HG03280 (cell line): ENCODE measurements around the gene MTHFD2L.
"Not testable (repeated sequence)": the region's sequence is repeated elsewhere in the genome, so short reads cannot be mapped to it uniquely, and the experiment has no call there.

ENCODE experiments used
- ATAC-seq: cut with Tn5 transposase; IDR thresholded peaks from one replicate; pipeline ENCODE4 v1.9.1; 2021; ENCODE audit warnings: mild to moderate bottlenecking, moderate library complexity; ENCODE audit not compliant: unreplicated experiment

MTHFD2L gene

DNA sequence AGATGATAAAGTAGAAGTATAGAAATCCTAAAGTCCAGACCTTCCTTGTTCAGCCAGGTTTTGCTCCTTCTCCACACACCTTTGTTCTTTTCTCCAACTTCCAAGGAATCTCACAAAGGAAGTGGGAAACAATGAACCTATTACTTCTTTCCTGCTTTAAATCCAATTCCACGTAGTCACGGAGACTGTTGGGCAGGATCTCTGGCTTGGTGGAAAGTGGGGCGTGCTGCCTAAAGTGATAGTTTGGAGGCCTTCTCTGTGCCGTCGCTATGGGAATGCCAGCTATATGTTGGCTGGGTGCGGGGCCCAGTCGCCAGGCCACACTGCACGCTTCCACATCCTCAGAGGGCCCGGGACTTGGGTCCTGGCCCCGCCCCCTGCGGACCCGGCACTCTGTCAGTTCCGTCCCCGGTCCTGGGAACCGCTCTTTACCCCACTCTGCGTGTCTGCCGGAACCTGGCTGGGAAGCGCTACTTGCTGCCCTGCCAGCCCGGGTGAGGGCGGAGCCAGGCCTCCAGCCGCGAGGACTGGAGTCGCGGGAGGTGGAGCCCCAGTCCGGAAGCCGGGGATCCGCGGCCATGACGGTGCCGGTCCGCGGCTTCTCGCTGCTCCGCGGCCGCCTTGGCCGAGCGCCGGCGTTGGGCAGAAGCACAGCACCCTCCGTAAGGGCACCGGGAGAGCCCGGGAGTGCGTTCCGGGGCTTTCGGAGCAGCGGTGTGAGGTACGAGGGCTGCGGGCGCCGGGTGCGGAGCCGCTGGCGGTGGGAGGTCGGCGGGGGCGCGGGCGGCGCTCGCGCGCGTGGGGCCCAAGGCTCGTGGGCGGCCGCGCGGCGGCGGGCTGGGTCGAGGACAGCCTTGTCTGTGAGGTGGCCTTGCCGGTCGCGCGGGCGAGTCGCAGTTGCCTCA is at the start of gene MTHFD2L:
MTHFD2L (plus strand) TSS at position 558 of the 905 bp plus-strand sequence; CDS start at position 579, 21 bp downstream.
- ATAC-seq = peak; percentile 97

DNA sequence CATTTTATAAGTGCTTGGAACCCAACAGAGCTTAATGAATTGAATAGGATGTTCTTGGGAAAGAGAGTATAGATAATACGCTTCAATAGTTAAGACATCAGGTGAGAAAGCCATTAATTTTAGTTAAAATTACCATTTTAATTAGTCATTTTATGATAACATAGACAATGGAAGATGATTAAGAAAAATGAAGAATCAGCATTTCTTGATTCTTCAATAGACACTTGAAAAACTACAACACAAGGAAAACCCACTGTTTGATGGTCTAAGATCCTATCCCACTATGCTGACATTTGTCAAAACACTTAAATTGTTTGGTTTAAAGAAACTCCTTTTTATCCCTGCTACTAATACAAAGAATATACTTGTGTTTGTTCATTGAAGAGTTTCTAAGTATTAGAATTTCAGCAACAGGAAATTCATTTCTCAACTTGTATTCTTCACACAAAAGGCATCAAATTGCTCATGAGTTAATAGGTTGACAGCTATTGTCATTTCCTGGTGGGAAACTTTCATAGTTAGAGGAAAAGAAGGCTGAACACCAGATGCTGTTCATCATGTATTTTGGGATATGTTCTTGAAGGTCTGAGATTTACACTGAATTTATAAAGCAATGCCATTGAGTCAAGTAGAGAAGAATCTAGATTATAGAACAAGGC is 49.3 kb upstream of the MTHFD2L start:
- no peak for ATAC-seq

DNA sequence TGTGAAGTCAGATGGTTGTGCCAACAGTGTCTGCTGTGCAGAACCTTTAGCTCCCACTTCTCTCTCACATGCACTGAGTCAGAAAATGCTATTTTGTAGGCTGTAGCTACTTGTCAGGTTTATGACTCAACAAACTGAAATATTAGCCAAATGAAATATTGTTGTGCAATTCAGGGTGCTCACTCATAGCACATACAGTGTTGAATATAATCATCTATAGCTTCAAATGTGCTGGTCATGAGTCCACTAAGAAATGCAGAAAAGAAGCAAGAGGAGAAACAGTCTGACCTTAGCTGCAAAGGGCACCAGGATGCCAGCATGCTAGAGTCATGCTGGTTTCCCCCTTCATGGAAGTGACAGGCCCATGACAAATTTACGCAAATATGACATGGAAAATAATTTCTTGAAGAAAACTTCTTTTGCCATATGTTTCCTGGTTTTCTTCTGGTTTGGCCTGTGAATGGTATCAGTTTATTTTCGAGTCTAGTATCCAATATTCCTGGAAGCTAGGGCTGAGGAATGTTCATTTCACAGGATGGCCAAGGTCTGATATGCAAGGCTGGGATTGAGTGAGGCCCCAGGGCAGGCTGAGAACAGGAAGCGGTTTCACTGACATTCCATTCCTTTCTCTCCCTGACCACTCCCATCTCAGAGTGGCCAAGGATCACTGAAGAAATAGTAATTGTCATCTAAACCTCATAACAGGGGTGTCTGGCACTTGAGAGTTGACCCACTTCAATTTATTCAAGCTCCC is 48.6 kb upstream of the MTHFD2L start:
- ATAC-seq = no peak

DNA sequence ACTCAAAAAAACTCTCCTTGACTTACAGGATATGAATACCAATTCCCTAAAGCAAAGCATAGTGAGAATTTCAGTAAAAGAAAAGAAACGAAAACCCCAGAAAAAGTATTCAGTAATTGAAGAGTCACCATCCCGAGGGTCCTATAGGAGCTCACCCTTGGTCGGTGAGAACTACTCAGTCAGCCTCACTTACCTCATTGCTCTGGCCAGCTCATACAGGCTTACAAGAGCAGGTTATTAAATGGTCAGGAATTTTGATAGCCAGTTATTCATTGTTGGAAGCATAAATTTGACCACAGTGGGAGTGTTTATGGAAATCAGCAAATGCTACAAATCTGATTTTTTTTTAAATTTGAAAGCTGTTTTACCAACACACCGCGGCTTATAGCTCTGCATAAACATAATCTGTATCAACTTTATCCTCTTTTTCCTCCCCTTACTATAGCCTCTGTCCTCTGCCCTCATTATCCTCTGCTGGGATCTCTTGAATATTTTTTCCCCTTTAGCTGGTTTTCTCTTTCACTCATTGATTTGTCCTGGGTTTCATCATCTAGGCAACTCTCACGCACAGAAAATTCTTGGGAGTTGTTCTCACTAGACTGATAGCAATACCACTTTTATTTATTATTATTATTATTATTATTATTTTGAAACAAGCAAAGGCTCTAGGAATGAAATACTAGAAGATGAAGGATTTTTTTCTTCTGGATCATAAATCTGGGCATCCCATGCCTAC is 47.9 kb upstream of the MTHFD2L start:
- ATAC-seq = no peak

DNA sequence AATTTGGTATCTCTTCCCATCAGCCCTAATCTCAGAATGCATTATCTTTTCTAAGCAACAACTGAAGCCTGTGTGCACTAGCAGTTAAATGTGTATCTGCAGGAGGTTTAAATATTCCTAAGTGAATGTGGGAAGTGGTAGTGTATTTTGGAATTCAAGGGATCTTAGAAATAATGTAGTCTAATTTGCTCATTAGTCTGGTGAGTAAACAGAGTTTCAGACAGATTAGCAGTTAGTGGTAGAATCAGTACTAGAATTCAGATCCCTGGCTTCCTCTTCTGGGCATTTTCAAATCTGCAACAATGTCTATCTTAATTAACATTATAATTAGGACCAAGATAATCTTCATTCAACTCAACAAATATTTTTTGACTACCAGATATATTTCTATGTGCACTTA is 47.2 kb upstream of the MTHFD2L start:
- no peak for ATAC-seq

DNA sequence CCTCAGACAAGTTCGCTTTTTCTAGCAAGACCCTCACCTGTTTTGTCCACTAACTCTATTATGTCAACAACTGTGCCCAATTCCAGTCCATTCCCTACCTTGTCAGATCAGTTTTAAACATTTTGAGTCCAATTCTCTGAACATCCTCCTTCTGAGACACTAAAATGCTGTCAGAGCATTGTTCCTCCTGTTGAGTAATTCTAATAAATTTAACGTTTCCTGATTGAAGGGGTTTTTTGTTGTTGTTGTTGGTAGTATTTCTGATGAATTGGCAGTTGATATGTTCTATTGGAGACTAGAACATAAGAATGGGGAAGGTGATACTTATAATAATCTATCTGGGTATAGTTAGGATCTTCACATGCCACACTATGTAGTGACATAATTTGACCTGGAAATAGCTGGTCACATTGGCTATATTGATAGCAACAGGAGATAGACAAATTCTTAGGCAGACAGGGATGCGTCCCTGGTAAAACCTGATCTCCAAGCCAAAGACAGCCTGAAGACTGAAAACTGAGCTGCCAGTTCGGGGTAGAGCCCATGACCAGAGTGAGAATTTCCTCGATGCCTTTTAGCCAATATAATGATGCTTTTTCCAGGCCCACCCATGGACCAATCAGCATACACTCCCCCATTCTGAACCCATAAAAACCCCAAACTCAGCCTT is 46.5 kb upstream of the MTHFD2L start:
- ATAC-seq = no peak

DNA sequence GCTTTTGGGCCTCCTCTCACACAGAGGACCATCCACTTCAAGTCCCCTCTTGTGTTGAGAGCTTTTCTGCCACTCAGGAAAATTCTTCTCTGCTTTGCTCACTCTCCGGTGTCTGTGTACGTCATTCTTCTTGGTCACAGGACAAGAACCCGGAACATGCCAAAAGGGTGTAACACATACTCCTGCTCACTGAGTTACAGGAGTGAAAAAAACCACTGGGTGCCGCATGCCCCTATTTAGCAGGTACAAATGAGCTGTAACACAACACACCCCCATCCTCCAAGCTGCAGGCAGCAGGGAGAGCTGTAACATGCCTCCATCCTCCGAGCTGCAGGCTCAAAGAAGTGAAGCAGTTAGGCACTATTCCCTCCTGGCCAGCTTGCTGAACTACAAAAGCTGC is 45.9 kb upstream of the MTHFD2L start:
- ATAC-seq = no peak

GRCh38 chr4:74112399-74113105 is 45.4 kb upstream of the MTHFD2L start:
- ATAC-seq = no peak

GRCh38 chr4:74114234-74114633 is 43.7 kb upstream of the MTHFD2L start:
- no peak for ATAC-seq

GRCh38 chr4:74117024-74117534 is 40.8 kb upstream of the MTHFD2L start:
- no peak for ATAC-seq

- ATAC-seq = no peak
Observed at GRCh38 chr4:74118600-74119338, 39.1 kb upstream of the MTHFD2L start.

GRCh38 chr4:74120086-74120485 is 37.8 kb upstream of the MTHFD2L start:
- ATAC-seq = no peak

- ATAC-seq = no peak
Observed at GRCh38 chr4:74121643-74122579, 36.0 kb upstream of the MTHFD2L start.

GRCh38 chr4:74123065-74123728 is 34.7 kb upstream of the MTHFD2L start:
- no peak for ATAC-seq

- ATAC-seq = no peak
Observed at GRCh38 chr4:74125029-74125428, 32.9 kb upstream of the MTHFD2L start.

DNA sequence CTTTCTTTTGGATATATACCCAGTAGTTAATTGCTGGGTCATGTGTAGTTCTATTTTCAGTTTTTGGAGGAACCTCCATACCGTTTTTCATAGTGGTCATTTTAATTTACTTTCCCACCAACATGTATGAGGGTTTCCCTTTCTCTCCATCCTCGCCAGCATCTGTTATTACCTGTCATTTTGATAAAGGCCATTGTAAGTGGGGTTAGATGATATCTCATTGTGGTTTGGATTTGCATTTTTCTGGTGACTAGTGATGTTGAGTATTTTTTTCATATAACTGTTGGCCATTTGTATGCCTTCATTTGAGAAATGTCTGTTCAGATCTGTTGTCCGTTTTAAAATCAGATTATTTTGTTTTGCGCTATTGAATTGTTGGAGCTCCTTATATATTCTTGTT is 30.2 kb upstream of the MTHFD2L start:
- ATAC-seq = no peak

DNA sequence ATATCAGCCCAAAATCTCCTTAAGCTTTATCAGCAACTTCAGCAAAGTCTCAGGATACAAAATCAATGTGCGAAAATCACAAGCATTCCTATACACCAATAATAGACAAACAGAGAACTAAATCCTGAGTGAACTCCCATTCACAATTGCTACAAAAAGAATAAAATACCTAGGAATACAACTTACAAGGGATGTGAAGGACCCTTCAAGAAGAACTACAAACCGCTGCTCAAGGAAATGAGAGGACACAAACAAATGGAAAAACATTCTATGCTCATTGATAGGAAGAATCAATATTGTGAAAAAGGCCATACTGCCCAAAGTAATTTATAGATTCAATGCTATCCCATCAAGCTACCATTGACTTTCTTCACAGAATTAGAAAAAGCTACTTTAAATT is 27.1 kb upstream of the MTHFD2L start:
- ATAC-seq = not testable (repeated sequence)
